ENCODE results near the gene MIS12. TPM values are rescaled to one million over a fixed set of nuclear protein-coding genes. Genes with fewer than 3 reads are reported as not detected.

MIS12 gene
- total and polyA plus RNA-seq, 2 of the 8 experiments (the other 6 are each of a cell fraction or from before 2014, with no cell fraction given), result 9.5 to 25.6 TPM

GRCh38 chr17:5464717-5465507, 21.5 kb upstream of the MIS12 start:
- Histone ChIP-seq H2BK12ac (ENCODE audit: low read depth, low read length) (no peak overlapping the region), H3K18ac (ENCODE audit: extremely low read depth, low read length) (no peak overlapping the region), H2BK15ac (ENCODE audit: low read length) (0 out of 2 replicates have a peak overlapping the region, but pooled peaks have one; percentile 49), H3K14ac (ENCODE audit: insufficient read length) (no peak overlapping the region), H3K9me3 (ENCODE audit: insufficient read depth in 2 of 2, low read depth in 1 of 2, low read length in 1 of 2) (no peaks in the 10 kb centered on the region), H3K79me2 (ENCODE audit: control insufficient read depth in 1 of 2, insufficient read depth in 2 of 2, low read length in 2 of 2) (peaks cover 46 to 71% of the 10 kb centered on the region in 2 experiments), H4K20me1 (replicated peaks in 1 of 2; ENCODE audit: control insufficient read depth in 1 of 2, insufficient read depth in 2 of 2, low read length in 2 of 2) (peaks cover 13 to 20% of the 10 kb centered on the region in 2 experiments), H4K91ac (replicated peaks; ENCODE audit: insufficient read length, low read length) (no peak overlapping the region), H3K23ac (ENCODE audit: insufficient read length) (no peak overlapping the region), H2AFZ (ENCODE audit: low read length) (no peak overlapping the region), H2BK5ac (ENCODE audit: low read depth, low read length) (no peak overlapping the region), H3K56ac (replicated peaks; ENCODE audit: insufficient read length, low read depth, low read length) (no peak overlapping the region), H3K36me3 (ENCODE audit: control insufficient read depth in 2 of 4, insufficient read depth in 4 of 4, low read length in 3 of 4) (peaks cover 4 to 19% (median 15%) of the 10 kb centered on the region in 4 experiments), H3K27ac (ENCODE audit: low read depth, low read length) (no peak overlapping the region), H3K4me3 (ENCODE audit: extremely low read depth in 1 of 4, insufficient read depth in 2 of 4, low read depth in 3 of 4, low read length in 4 of 4) (no peak overlapping the region), H2AK5ac (ENCODE audit: low read depth, low read length) (no peak overlapping the region), H3K27me3 (replicated peaks in 1 of 4; ENCODE audit: control insufficient read depth in 3 of 4, extremely low read depth in 1 of 4, insufficient read depth in 3 of 4, low read length in 3 of 4) (no peaks in the 10 kb centered on the region), H3K9ac (replicated peaks in 1 of 4; ENCODE audit: extremely low read depth in 1 of 4, low read depth in 3 of 4, low read length in 3 of 4) (no peak overlapping the region), H3K4me1 (replicated peaks in 1 of 4; ENCODE audit: control insufficient read depth in 3 of 4, insufficient read depth in 4 of 4, low read length in 3 of 4) (peaks cover 0 to 9% (median 6%) of the 10 kb centered on the region in 4 experiments; a peak in 3 of 7 replicates), H3K23me2 (ENCODE audit: low read depth, low read length) (peaks cover 2% of the 10 kb centered on the region; the same call in 1 of the 2 replicates), H4K8ac (ENCODE audit: extremely low read depth, insufficient read depth, low read length) (peak overlapping the region; percentile 36; the same call in 1 of the 2 replicates), H3K4me2 (ENCODE audit: insufficient read depth in 1 of 2, low read depth in 2 of 2, low read length in 2 of 2) (no peak overlapping the region; a peak in 1 of 4 replicates), H4K5ac (ENCODE audit: insufficient read length, low read depth, low read length) (no peak overlapping the region), H2BK120ac (replicated peaks; ENCODE audit: low read depth, low read length) (no peak overlapping the region), H3K4ac (replicated peaks; ENCODE audit: insufficient read length, low read depth, low read length) (no peak overlapping the region), H3K79me1 (ENCODE audit: low read depth, low read length) (peaks cover 7% of the 10 kb centered on the region; the same call in 1 of the 2 replicates), H2BK20ac (ENCODE audit: low read length) (no peak overlapping the region)
- TF ChIP-seq, protein P1, sequence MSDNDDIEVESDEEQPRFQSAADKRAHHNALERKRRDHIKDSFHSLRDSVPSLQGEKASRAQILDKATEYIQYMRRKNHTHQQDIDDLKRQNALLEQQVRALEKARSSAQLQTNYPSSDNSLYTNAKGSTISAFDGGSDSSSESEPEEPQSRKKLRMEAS (IDR thresholded peaks at IDR 0.05), result no peak
- TF ChIP-seq YY1 (IDR thresholded peaks at IDR 0.05; ENCODE audit: low read depth, low read length), result no peak
- no peak for TF ChIP-seq SP2 (IDR thresholded peaks at IDR 0.05; ENCODE audit: low read length)
- FAIRE-seq (no peak), DNase-seq (ENCODE audit: low read depth in 1 of 2, low spot score in 2 of 2) (no peak)
- WGBS, 2 experiments (ENCODE audit: extremely low coverage in 1 of 2, insufficient coverage in 1 of 2, insufficient read length in 1 of 2, insufficient replicate concordance in 2 of 2, low coverage in 1 of 2, low lambda C conversion rate in 2 of 2, missing lambda C conversion rate in 1 of 2), result 87% methylated on average over 10 of the region's 10 CpGs; no CpG with 5 or more reads in 1 of the 2 experiments
- CTCF ChIA-PET (ENCODE audit: partially characterized antibody), result interaction anchor here (1.2 kb wide), 1 partner anchor 26 kb away, joined by 4 read pairs; the partner anchor contains the start of gene C1QBP
- POLR2A ChIA-PET (ENCODE audit: partially characterized antibody), result interaction anchor here (0.7 to 3.0 kb wide), 10 partner anchors 22 to 61 kb away, joined by 3 to 14 read pairs (median 3); partner anchors contain the start of genes C1QBP, DERL2, MIS12 and NUP88
